ENCODE data around the gene RBP3. TPM values are rescaled to one million over a fixed set of nuclear protein-coding genes. Genes with fewer than 3 reads are reported as not detected.

The RBP3 gene
- total RNA-seq, 4 donors from 2014 or later: not detected

DNA sequence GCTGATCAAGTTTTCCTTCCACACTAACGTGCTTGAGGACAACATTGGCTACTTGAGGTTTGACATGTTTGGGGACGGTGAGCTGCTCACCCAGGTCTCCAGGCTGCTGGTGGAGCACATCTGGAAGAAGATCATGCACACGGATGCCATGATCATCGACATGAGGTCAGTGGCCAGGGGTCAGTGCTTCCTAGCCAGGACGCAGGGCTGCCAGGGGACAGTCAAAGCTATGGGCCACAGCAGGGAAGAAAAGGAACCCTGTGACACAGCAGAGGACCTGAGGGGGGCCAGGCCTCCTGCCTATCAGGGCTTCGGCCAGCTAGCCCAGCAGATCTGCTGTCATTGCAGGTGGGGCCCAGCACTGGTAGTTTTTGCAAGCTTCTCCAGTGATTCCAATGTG is 5.2 kb downstream of the RBP3 start:
- 88 to 99% methylated on average over 5 to 6 of the region's 6 CpGs for WGBS, 2 donors
- DNase-seq (ENCODE audit: low spot score in 2 of 2): no peak
- intact Hi-C loops (cut with DNase I; ENCODE audit: low total_unique reads): no loop called here
- TF ChIP-seq, protein P1, sequence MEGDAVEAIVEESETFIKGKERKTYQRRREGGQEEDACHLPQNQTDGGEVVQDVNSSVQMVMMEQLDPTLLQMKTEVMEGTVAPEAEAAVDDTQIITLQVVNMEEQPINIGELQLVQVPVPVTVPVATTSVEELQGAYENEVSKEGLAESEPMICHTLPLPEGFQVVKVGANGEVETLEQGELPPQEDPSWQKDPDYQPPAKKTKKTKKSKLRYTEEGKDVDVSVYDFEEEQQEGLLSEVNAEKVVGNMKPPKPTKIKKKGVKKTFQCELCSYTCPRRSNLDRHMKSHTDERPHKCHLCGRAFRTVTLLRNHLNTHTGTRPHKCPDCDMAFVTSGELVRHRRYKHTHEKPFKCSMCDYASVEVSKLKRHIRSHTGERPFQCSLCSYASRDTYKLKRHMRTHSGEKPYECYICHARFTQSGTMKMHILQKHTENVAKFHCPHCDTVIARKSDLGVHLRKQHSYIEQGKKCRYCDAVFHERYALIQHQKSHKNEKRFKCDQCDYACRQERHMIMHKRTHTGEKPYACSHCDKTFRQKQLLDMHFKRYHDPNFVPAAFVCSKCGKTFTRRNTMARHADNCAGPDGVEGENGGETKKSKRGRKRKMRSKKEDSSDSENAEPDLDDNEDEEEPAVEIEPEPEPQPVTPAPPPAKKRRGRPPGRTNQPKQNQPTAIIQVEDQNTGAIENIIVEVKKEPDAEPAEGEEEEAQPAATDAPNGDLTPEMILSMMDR (IDR thresholded peaks at IDR 0.05): no peak
- no peak for TF ChIP-seq POLR2A (IDR thresholded peaks at IDR 0.05)
- H3K4me3 ChIP-seq (ENCODE audit: low read depth, poor library complexity, severe bottlenecking): no peak overlapping the region

DNA sequence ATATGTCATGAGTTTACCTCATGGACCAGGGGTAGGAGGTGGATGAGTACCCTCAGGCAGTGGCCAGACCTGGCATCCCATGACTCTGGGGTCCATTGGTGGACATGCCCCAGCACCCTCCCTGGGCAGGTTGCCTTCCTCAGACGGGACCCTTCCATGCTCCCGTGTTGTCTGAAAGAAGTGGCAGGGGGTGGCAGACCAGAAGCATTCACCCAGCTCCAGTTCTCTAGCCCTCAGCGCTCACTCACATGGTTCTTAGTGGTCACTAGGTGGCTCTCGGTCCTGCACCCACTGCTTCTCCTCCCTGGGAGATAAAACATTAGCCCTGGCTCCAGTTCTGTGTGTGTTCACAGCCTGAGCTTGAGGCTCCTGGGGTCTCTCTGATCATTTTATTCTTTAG is 6.0 kb downstream of the RBP3 start:
- WGBS, 2 donors: 75 to 83% methylated on average over 4 of the region's 4 CpGs
- intact Hi-C loops (cut with DNase I; ENCODE audit: low total_unique reads): no loop called here
- no peak for TF ChIP-seq POLR2A (IDR thresholded peaks at IDR 0.05)
- TF ChIP-seq, protein P1 (IDR thresholded peaks at IDR 0.05): no peak
- no peak overlapping the region for H3K4me3 ChIP-seq (ENCODE audit: low read depth, poor library complexity, severe bottlenecking)
- DNase-seq (ENCODE audit: low spot score in 2 of 2): no peak

DNA sequence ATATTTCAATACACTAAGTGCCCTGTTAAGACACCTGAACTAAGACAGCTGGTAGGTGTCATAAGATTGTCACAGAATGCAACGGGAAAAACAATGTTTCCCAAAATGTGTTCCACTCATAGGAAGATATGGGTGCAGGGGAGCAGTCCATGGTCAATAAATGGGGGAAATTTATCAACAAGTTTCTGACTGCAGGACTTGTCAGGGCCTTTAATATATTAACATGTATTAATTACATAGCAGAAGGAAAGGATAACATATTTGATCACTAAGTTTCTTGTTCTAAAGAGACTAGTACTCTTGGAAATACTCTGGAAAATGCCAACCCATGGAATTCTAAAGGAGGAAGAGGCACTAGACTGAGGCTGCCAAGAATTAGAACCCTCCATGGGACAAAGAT is 6.7 kb downstream of the RBP3 start:
- DNase-seq (ENCODE audit: low spot score in 2 of 2): no peak
- no peak overlapping the region for H3K4me3 ChIP-seq (ENCODE audit: low read depth, poor library complexity, severe bottlenecking)
- TF ChIP-seq, protein P1 (IDR thresholded peaks at IDR 0.05): no peak
- intact Hi-C loops (cut with DNase I; ENCODE audit: low total_unique reads): no loop called here
- 85 to 92% methylated on average over 1 of the region's 1 CpG for WGBS, 2 donors

DNA sequence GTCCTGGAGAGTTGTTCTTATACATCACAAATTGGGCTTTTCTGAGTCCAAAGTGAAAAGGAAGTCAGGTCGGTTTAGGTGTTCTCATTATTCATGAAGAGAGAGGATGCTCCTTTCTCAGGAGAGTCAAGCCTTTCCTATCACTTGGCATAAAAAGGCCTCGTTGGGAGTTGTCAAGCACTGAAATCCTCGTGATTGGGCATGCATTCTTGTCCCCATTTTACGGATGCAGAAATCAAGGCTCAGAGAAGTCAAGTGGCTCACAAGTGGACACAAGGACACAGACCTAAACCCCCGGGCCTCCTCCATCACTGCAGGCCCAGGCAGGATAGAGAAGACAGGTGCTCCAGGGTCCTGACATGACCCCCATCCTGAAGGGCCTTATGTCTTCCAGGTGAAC is 8.5 kb downstream of the RBP3 start:
- intact Hi-C loops (cut with DNase I; ENCODE audit: low total_unique reads): no loop called here
- no peak for DNase-seq (ENCODE audit: low spot score in 2 of 2)
- no peak overlapping the region for H3K4me3 ChIP-seq (ENCODE audit: low read depth, poor library complexity, severe bottlenecking)
- 79 to 82% methylated on average over 4 to 5 of the region's 5 CpGs for WGBS, 2 donors
- TF ChIP-seq, protein P1 (IDR thresholded peaks at IDR 0.05): no peak
- TF ChIP-seq POLR2A (IDR thresholded peaks at IDR 0.05): no peak

DNA sequence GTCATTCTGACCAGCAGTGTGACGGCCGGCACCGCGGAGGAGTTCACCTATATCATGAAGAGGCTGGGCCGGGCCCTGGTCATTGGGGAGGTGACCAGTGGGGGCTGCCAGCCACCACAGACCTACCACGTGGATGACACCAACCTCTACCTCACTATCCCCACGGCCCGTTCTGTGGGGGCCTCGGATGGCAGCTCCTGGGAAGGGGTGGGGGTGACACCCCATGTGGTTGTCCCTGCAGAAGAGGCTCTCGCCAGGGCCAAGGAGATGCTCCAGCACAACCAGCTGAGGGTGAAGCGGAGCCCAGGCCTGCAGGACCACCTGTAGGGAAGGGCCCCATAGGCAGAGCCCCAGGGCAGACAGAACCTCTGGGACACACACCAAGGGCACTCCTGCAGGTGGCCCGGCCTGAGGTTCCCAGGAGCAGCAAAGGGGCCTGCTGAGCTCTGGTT is 9.0 kb downstream of the RBP3 start:
- intact Hi-C loops (cut with DNase I; ENCODE audit: low total_unique reads): no loop called here
- peak in 1 of 2 donors; percentile 80 for DNase-seq (ENCODE audit: low spot score in 2 of 2)

DNA sequence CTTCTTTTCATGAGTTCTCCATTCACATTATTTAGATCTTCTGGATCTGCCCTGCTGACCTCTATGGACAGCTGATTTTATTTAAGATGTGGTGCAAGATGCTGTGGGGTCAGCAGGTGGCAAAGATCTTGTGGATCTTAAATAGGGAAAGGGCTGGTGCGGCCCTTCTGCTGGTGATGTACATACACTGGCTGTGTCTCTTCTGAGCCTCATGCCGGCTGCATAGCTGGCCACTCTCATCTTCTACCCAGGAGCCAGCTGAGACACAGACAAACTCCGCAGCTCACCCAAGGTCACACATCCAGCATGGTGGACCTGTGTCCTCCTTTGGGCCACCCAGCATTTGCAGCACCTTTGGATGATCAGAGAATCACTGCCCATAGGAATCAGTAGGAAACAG is 9.7 kb downstream of the RBP3 start:
- peak in 1 of 2 donors; percentile 42 for DNase-seq (ENCODE audit: low spot score in 2 of 2)
- intact Hi-C loops (cut with DNase I; ENCODE audit: low total_unique reads): no loop called here
- WGBS, 2 donors: 96 to 100% methylated on average over 3 of the region's 3 CpGs

More for the DNA sequence above, 9.0 kb downstream of the RBP3 start:
- WGBS, 2 donors: 92 to 99% methylated on average over 7 to 12 of the region's 12 CpGs
- no peak for TF ChIP-seq POLR2A (IDR thresholded peaks at IDR 0.05)
- TF ChIP-seq, protein P1 (IDR thresholded peaks at IDR 0.05): no peak
- H3K4me3 ChIP-seq (ENCODE audit: low read depth, poor library complexity, severe bottlenecking): no peak overlapping the region

More for the DNA sequence above, 9.7 kb downstream of the RBP3 start:
- TF ChIP-seq POLR2A (IDR thresholded peaks at IDR 0.05): no peak
- TF ChIP-seq, protein P1 (IDR thresholded peaks at IDR 0.05): no peak
- H3K4me3 ChIP-seq (ENCODE audit: low read depth, poor library complexity, severe bottlenecking): no peak overlapping the region
